GM10266 (cell line): ENCODE data around the gene TVP23B.

ENCODE experiments used
- DNase-seq: peaks from one replicate; pipeline ENCODE4 v3.0.0; 2012; ENCODE audit errors: extremely low spot score
- TF ChIP-seq, protein P1 (sequence below): IDR thresholded peaks from 2 replicates; pipeline ENCODE4 v1.5.1; 2012; ENCODE audit warnings: mild to moderate bottlenecking, low read depth; ENCODE audit not compliant: control insufficient read depth, insufficient read depth; ENCODE audit errors: missing control alignments

The TVP23B gene

DNA sequence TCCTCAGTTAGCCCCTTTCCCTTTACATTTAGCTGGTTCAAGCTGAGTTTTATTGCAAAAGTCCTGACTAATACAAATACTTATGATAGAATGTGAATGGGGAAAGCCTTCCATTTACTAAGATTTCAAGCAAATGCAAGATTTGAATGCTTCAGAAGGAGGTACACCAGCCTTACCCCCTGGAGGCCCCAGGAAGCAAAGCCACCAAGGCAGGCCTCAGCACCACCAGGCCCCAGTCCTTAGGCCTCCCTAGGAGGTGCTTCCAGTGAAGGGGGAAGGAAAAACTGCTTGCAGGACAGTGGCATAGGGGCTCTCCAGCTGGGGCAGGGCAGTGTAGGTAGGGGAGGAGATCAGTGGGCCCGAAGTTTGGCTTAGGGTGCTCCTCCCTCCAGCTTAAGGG is 69.7 kb downstream of the TVP23B start:
- TF ChIP-seq, protein P1, sequence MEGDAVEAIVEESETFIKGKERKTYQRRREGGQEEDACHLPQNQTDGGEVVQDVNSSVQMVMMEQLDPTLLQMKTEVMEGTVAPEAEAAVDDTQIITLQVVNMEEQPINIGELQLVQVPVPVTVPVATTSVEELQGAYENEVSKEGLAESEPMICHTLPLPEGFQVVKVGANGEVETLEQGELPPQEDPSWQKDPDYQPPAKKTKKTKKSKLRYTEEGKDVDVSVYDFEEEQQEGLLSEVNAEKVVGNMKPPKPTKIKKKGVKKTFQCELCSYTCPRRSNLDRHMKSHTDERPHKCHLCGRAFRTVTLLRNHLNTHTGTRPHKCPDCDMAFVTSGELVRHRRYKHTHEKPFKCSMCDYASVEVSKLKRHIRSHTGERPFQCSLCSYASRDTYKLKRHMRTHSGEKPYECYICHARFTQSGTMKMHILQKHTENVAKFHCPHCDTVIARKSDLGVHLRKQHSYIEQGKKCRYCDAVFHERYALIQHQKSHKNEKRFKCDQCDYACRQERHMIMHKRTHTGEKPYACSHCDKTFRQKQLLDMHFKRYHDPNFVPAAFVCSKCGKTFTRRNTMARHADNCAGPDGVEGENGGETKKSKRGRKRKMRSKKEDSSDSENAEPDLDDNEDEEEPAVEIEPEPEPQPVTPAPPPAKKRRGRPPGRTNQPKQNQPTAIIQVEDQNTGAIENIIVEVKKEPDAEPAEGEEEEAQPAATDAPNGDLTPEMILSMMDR = no peak
- no peak for DNase-seq

DNA sequence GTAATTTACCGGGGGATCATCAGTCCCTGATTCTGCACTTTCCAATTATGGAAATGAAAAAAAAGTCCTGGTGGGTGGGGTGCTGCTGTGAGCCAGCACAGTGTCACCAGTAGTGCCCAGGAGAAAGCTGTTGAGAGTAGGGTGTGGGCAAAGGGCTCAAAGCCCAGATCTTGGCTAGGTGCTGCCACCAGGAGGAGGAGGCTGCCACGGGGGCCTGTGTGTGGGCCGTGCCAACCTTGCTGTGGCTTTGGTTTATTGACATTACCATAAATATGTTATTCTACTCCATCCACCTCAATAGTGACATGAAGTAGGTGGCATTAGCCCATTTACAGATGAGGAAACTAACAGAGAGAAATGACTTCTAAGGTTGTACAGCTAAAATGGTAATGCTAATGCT is 70.2 kb downstream of the TVP23B start:
- DNase-seq = no peak
- TF ChIP-seq, protein P1 = no peak

DNA sequence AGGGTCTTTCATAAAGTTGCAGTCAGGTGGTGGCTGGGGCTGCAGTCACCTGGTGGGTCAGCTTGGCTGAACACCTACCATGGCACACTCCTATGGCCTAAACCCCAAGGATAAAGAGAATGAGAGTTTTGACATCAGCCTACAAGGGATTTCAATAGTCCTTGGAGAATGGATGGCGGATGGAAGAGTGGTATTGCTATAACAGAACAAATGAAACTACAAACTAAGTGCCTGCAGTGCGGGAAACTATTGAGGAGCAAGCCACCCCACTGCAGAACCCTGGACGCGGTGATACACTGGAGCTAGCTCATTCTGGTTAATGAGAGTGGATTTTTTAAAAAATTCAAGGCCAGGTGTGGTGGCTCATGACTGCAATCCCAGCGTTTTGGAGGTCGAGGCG is 74.0 kb downstream of the TVP23B start:
- DNase-seq = no peak
- TF ChIP-seq, protein P1 = no peak

DNA sequence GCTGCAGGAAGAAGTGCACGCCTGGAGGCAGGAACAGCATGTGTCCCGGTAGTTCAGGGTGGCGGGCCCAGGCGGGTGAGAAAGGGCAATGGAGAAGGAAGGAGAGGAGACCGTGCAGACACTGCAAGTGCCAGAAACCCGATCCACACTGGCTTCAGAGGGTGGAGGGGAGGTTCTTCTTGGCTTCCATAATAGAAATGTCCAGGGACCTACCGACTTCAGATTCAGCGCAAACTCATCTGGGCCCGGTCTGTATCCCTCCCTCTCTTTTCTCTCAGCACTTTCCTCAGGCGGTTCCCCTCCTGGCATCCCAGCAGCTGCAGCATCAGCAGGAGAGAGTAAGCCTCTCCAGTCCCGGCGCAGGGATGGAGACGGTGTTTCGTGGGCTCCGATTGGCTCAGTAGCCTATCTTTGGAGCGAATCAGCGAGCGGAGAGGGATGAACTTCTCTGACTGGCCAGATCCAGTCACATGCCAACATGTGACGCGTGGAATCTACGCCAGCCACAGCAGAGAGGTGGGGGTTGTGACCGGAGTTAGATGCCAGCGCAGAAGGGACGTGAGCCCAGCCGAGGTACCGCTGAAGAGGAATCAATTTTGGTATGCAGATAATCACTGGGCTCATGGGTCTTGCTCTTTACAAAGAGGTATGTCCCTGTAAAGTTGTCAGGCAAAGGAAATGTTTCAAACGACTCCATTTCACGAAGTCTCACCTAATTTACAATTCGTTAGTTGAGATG is 75.0 kb downstream of the TVP23B start:
- peak; percentile 89 for DNase-seq
- TF ChIP-seq, protein P1 = no peak
